ENCODE measurements around the gene PHC3. TPM values are rescaled to one million over a fixed set of nuclear protein-coding genes. Genes with fewer than 3 reads are reported as not detected.

PHC3 gene
- total and polyA plus RNA-seq, 2 of the 13 experiments (the other 11 are each of a cell fraction or from before 2014, with no cell fraction given), result 24.1 to 49.0 TPM

DNA sequence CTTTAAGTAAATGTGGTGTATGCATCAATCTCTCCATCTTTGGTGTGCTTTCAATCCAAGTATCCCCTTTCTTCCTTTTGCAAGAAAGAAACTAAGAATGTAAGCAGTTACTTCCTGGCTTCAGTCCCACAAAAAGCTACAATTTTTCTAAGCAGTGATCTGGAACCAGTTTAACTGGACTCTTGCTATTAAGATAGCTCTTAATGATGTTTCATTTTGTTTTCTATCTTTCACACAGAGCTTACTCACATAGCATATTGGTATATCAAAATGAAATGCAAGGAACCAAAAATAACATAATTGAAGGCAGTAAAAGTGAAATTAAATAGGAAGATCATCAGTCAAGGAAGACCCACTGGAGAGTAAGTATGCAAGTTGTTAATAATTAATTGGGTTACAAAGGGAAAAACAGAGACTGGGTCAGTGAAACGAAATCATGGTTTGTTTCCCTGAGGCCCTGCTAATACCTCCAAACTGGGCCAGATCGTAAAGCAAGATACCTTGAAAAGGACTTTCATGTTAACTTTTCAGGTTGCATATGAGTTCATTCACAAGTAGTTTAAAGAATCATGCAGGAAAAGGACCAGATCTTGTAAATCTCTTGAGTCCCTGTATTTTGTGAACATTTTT is 101.9 kb downstream of the PHC3 start (continued):
- TF ChIP-seq, protein P1, sequence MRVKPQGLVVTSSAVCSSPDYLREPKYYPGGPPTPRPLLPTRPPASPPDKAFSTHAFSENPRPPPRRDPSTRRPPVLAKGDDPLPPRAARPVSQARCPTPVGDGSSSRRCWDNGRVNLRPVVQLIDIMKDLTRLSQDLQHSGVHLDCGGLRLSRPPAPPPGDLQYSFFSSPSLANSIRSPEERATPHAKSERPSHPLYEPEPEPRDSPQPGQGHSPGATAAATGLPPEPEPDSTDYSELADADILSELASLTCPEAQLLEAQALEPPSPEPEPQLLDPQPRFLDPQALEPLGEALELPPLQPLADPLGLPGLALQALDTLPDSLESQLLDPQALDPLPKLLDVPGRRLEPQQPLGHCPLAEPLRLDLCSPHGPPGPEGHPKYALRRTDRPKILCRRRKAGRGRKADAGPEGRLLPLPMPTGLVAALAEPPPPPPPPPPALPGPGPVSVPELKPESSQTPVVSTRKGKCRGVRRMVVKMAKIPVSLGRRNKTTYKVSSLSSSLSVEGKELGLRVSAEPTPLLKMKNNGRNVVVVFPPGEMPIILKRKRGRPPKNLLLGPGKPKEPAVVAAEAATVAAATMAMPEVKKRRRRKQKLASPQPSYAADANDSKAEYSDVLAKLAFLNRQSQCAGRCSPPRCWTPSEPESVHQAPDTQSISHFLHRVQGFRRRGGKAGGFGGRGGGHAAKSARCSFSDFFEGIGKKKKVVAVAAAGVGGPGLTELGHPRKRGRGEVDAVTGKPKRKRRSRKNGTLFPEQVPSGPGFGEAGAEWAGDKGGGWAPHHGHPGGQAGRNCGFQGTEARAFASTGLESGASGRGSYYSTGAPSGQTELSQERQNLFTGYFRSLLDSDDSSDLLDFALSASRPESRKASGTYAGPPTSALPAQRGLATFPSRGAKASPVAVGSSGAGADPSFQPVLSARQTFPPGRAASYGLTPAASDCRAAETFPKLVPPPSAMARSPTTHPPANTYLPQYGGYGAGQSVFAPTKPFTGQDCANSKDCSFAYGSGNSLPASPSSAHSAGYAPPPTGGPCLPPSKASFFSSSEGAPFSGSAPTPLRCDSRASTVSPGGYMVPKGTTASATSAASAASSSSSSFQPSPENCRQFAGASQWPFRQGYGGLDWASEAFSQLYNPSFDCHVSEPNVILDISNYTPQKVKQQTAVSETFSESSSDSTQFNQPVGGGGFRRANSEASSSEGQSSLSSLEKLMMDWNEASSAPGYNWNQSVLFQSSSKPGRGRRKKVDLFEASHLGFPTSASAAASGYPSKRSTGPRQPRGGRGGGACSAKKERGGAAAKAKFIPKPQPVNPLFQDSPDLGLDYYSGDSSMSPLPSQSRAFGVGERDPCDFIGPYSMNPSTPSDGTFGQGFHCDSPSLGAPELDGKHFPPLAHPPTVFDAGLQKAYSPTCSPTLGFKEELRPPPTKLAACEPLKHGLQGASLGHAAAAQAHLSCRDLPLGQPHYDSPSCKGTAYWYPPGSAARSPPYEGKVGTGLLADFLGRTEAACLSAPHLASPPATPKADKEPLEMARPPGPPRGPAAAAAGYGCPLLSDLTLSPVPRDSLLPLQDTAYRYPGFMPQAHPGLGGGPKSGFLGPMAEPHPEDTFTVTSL (CRISPR knock-in tag; IDR thresholded peaks at IDR 0.05; ENCODE audit: borderline replicate concordance), result peak; percentile 41; the same call in 1 of the 2 replicates
- TF ChIP-seq ATF7-NPFF (CRISPR knock-in tag; IDR thresholded peaks at IDR 0.05; ENCODE audit: low read depth) (no peak), ZMYM3 (CRISPR knock-in tag; IDR thresholded peaks at IDR 0.05) (no peak), PAF1 (CRISPR knock-in tag; IDR thresholded peaks at IDR 0.05) (no peak), MEIS1 (CRISPR knock-in tag; IDR thresholded peaks at IDR 0.05; ENCODE audit: borderline replicate concordance) (no peak), SAP130 (CRISPR knock-in tag; IDR thresholded peaks at IDR 0.05; ENCODE audit: low read depth) (0 out of 2 replicates have a peak, but pooled peaks have one; percentile 11), ZNF20 (CRISPR knock-in tag; IDR thresholded peaks at IDR 0.05) (no peak), CENPX (CRISPR knock-in tag; IDR thresholded peaks at IDR 0.05) (no peak), SOX13 (IDR thresholded peaks at IDR 0.05) (no peak), SOX13 (CRISPR knock-in tag; conservative IDR thresholded peaks at IDR 0.05 in 1 of 2, IDR thresholded peaks at IDR 0.05 in 1 of 2) (peak in 1 of 2 experiments; percentile 65; a peak in 2 of 4 replicates), ZNF652 (CRISPR knock-in tag; IDR thresholded peaks at IDR 0.05; ENCODE audit: borderline replicate concordance, low read depth) (no peak), EP300 (IDR thresholded peaks at IDR 0.05; ENCODE audit: low read depth in 2 of 2, low read length in 2 of 2) (peak in 1 of 2 experiments; percentile 48; a peak in 2 of 4 replicates), EP300 (CRISPR knock-in tag; IDR thresholded peaks at IDR 0.05; ENCODE audit: borderline replicate concordance) (no peak), SKI (IDR thresholded peaks at IDR 0.05; ENCODE audit: partially characterized antibody) (no peak), TOE1 (CRISPR knock-in tag; IDR thresholded peaks at IDR 0.05) (no peak), ZNF775 (CRISPR knock-in tag; IDR thresholded peaks at IDR 0.05; ENCODE audit: borderline replicate concordance) (no peak), CCDC6 (CRISPR knock-in tag; IDR thresholded peaks at IDR 0.05) (no peak)
- TF ChIP-seq, protein P2, sequence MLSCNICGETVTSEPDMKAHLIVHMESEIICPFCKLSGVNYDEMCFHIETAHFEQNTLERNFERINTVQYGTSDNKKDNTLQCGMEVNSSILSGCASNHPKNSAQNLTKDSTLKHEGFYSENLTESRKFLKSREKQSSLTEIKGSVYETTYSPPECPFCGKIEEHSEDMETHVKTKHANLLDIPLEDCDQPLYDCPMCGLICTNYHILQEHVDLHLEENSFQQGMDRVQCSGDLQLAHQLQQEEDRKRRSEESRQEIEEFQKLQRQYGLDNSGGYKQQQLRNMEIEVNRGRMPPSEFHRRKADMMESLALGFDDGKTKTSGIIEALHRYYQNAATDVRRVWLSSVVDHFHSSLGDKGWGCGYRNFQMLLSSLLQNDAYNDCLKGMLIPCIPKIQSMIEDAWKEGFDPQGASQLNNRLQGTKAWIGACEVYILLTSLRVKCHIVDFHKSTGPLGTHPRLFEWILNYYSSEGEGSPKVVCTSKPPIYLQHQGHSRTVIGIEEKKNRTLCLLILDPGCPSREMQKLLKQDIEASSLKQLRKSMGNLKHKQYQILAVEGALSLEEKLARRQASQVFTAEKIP (CRISPR knock-in tag; IDR thresholded peaks at IDR 0.05; ENCODE audit: borderline replicate concordance), result no peak
